Parathyroid adenoma (tissue), 2 donors: Measurements from ENCODE around the gene GATB.

ENCODE experiments used
- H2AFZ ChIP-seq: fragments of 300-600 bp; sonication (generic); one replicate; pipeline ENCODE4 v1.7.0; 2017; ENCODE audit warnings: antibody characterized with exemption, mild to moderate bottlenecking
- H3K27ac ChIP-seq: fragments of 300-600 bp; sonication (generic); one replicate; pipeline ENCODE4 v1.7.0; 2017
- H3K27me3 ChIP-seq: fragments of 300-600 bp; sonication (generic); one replicate; pipeline ENCODE4 v1.7.0; 2017; ENCODE audit warnings: low read length; ENCODE audit not compliant: control insufficient read depth, insufficient read depth
- H3K36me3 ChIP-seq: fragments of 300-600 bp; sonication (generic); one replicate; pipeline ENCODE4 v1.7.0; 2017; ENCODE audit warnings: low read length; ENCODE audit not compliant: control insufficient read depth, insufficient read depth
- H3K4me1 ChIP-seq: fragments of 300-600 bp; sonication (generic); one replicate; pipeline ENCODE4 v1.7.0; 2017; ENCODE audit warnings: control low read depth
- H3K4me2 ChIP-seq: fragments of 300-600 bp; sonication (generic); one replicate; pipeline ENCODE4 v1.7.0; 2017; ENCODE audit warnings: low read length
- H3K4me3 ChIP-seq: fragments of 300-600 bp; sonication (generic); one replicate; pipeline ENCODE4 v1.7.0; 2017; ENCODE audit warnings: low read depth, low read length
- H3K79me2 ChIP-seq: fragments of 300-600 bp; sonication (generic); one replicate; pipeline ENCODE4 v1.7.0; 2017; ENCODE audit warnings: control low read depth
- H3K9ac ChIP-seq: fragments of 300-600 bp; sonication (generic); one replicate; pipeline ENCODE4 v1.7.0; 2017; ENCODE audit warnings: mild to moderate bottlenecking
- H3K9me3 ChIP-seq: fragments of 300-600 bp; sonication (generic); one replicate; pipeline ENCODE4 v1.7.0; 2017; ENCODE audit warnings: low read length; ENCODE audit not compliant: control insufficient read depth
- TF ChIP-seq, protein P1 (sequence below): fragments of 300-600 bp; sonication (generic); IDR thresholded peaks from one replicate; pipeline ENCODE4 v1.7.0; 2017; ENCODE audit warnings: antibody characterized with exemption, mild to moderate bottlenecking
- donor health status: primary hyperparathyroidism.

Gene GATB

DNA sequence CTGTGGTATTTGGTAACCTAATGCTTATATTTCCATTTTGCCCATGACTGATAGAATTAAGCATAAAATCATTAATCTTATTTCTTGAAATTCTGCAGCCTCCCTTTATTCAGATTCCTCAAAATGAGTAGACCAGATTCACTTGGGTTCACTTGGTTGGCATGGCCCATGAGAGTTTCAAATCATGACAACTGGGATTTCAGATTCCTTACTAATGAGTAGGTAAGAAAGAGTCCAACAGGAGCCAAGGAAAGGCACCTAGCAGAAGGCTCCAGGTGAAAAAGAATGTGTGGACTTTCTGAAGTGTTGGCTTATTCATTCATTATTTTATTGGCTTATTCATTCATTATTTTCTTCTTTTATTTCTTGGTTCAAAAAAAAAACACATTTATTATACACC, 27.2 kb upstream of the GATB start:
- Histone ChIP-seq H3K9me3 (no peaks in the 10 kb centered on the region), H2AFZ (no peak overlapping the region), H3K4me1 (no peaks in the 10 kb centered on the region), H3K4me2 (no peak overlapping the region), H3K4me3 (no peak overlapping the region), H3K36me3 (no peaks in the 10 kb centered on the region), H3K9ac (no peak overlapping the region), H3K27me3 (no peaks in the 10 kb centered on the region), H3K79me2 (no peaks in the 10 kb centered on the region), H3K27ac (no peak overlapping the region)
- TF ChIP-seq, protein P1, sequence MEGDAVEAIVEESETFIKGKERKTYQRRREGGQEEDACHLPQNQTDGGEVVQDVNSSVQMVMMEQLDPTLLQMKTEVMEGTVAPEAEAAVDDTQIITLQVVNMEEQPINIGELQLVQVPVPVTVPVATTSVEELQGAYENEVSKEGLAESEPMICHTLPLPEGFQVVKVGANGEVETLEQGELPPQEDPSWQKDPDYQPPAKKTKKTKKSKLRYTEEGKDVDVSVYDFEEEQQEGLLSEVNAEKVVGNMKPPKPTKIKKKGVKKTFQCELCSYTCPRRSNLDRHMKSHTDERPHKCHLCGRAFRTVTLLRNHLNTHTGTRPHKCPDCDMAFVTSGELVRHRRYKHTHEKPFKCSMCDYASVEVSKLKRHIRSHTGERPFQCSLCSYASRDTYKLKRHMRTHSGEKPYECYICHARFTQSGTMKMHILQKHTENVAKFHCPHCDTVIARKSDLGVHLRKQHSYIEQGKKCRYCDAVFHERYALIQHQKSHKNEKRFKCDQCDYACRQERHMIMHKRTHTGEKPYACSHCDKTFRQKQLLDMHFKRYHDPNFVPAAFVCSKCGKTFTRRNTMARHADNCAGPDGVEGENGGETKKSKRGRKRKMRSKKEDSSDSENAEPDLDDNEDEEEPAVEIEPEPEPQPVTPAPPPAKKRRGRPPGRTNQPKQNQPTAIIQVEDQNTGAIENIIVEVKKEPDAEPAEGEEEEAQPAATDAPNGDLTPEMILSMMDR, result no peak

DNA sequence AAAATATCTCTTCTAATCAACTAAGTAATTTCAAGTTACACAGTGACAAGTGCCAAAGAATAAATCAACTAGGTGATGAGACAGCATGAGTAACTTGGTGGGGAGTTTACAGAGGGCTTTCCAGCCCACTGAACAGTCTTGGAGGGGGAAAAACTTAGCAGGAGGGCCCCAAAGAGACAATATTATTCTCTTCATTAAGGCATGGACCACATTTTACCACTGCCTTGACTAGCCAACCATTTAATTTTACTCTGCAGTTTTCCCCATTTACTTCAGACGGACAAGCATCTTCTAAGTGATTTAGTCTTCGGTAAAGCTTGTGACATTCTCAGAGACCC, 25.3 kb upstream of the GATB start:
- Histone ChIP-seq H3K4me2 (no peak overlapping the region), H2AFZ (no peak overlapping the region), H3K36me3 (no peaks in the 10 kb centered on the region), H3K9ac (no peak overlapping the region), H3K4me1 (no peaks in the 10 kb centered on the region), H3K79me2 (no peaks in the 10 kb centered on the region), H3K27me3 (no peaks in the 10 kb centered on the region), H3K4me3 (no peak overlapping the region), H3K27ac (no peak overlapping the region), H3K9me3 (no peaks in the 10 kb centered on the region)
- TF ChIP-seq, protein P1, result no peak

DNA sequence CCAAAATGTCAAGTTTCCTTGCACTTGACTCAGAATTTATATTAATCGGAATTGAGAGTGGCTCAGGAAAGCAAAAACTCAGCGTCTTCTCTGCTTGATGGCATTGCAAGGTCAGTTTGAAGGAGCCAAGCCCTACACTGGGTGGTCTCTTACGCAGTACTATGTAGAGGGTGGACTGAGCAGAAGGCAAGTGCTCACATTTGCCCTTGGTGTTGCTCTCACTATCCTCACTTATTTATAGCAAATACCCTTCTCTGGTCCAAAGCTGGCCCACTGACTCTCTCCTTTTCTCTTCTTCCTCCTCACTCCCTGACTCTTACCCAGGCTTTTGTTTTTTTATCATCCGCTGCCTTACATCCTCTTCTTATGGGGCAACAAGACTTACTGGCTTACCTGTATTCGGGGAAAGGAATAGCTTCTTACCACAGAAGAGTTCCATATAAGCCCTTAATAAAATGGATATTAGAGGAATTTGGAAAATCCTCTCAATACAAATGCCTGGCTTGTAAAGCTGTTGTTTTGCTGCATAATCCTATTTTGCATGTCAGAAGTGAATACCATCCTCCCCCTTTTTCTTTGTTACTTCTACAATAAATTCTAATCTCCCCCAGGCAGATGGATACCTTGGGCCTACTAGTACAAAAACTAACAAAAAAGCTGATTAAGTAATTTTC, 24.8 kb upstream of the GATB start:
- Histone ChIP-seq H3K27me3 (no peaks in the 10 kb centered on the region), H3K9ac (no peak overlapping the region), H3K36me3 (no peaks in the 10 kb centered on the region), H3K27ac (no peak overlapping the region), H3K79me2 (no peaks in the 10 kb centered on the region), H3K4me1 (no peaks in the 10 kb centered on the region), H3K9me3 (no peaks in the 10 kb centered on the region), H2AFZ (no peak overlapping the region), H3K4me3 (no peak overlapping the region), H3K4me2 (no peak overlapping the region)
- TF ChIP-seq, protein P1, result no peak

DNA sequence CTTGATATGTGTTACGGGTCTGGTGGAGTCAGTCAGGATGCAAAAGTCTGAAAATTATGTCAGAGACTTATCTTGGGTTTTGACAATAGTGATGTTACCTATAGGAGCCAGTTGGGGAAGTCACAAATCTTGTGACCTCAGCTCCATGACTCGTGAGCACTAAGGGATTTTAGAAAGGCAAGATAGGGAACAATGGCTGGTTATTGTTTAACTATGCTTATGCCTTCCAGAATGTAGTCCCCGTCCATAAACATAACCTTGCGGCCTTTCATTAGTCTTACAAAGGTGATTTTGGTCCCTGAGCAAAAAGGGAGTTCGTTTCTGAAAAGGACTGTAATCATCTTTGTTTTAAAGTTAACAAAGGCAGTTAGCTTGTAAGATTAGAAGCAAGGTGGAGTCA, 23.9 kb upstream of the GATB start:
- H3K9me3 ChIP-seq, result no peaks in the 10 kb centered on the region

DNA sequence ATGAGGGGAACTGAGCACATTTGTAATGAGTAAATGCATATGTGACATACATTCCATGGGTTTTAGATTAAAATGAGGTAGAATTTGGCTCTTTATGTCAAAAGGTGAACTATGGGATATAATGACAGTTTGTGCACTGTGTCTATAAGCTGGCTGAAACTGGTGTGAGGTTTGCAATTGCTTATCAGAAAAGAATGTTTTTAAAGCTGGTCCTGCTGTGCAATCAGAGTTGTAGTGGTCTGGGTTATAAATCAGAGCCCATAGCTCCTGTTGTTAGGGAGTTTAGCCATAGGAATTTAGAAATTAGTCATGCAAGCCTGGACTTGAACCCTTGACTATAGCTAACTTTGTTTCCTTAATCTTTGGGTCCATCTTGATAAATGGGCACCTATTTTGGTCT, 23.1 kb upstream of the GATB start:
- Histone ChIP-seq H3K36me3 (no peaks in the 10 kb centered on the region), H3K27ac (no peak overlapping the region), H3K4me2 (no peak overlapping the region), H3K9ac (no peak overlapping the region), H3K9me3 (no peaks in the 10 kb centered on the region), H3K4me1 (no peaks in the 10 kb centered on the region), H3K4me3 (no peak overlapping the region), H3K79me2 (no peaks in the 10 kb centered on the region), H2AFZ (no peak overlapping the region), H3K27me3 (no peaks in the 10 kb centered on the region)
- TF ChIP-seq, protein P1, result no peak

More for the DNA sequence above, 23.9 kb upstream of the GATB start:
- no peaks in the 10 kb centered on the region for H3K79me2 ChIP-seq
- no peak overlapping the region for H3K27ac ChIP-seq
- no peak overlapping the region for H3K4me2 ChIP-seq
- H3K4me1 ChIP-seq, result no peaks in the 10 kb centered on the region
- H2AFZ ChIP-seq, result no peak overlapping the region
- no peak overlapping the region for H3K4me3 ChIP-seq
- H3K9ac ChIP-seq, result no peak overlapping the region
- TF ChIP-seq, protein P1, result no peak
- H3K36me3 ChIP-seq, result no peaks in the 10 kb centered on the region
- no peaks in the 10 kb centered on the region for H3K27me3 ChIP-seq
